NCI-H524 treated with DMSO at 0.1 percent for 48 hours (cell line): ENCODE measurements around the gene KCNQ1.
A peak's percentile ranks its signal among the peaks of the same experiment; 100 is the strongest.

Experiments used
- DNase-seq: peaks from one replicate; lab custom pipeline; 2025; lab: John Stamatoyannopoulos, UW

Gene KCNQ1

DNA sequence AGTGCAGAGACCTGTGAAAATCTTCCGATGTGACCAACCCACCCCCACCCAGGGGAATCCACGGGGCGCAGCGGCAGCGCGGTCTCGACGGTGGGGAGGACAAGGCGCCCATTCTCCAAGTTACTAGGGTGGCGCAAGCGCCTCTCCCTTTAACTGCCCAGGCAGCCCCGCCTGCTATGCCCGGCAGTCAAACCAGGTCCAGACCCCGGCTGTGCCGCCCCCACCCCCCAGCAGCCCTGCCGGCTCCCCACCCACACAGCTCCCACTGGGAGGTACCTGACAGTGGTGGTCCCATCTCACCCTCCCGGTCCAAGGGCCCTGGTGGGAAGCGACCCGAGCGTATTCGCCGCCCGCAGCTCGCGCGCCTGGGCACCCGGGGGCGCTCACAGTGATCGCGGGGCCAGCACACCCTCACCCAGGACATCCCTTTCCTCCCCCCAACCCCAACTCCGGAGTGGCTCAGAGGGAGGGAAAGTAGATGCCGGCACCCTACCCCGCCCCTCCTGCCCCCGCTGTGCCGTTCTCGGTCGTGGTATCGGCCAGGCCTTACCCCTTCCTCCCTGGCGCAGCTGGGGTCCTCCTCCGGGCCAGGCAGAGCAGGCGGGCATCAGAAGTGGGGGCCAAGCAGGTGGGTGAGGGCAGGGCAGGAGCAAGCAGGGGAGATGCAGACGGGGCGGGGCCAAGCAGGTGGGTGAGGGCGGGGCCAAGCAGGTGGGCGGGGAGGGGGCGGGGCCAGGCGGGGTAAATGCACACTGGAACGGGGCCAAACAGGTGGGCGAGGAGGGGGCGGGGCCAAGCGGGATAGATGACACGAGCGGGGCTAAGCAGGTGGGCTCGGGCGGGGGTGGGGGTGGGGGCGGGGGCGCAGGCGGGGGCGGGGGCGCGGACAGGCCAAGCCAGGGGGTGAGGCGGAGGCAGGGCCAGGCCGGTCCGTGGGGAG is 657 bp upstream of the KCNQ1 start, which contains the start of gene TRPM5:
Gene TRPM5 (minus strand): TSS at position 634 of the 940 bp plus-strand sequence. CDS start 21,478 bp downstream, outside the sequence.
- no peak for DNase-seq

DNA sequence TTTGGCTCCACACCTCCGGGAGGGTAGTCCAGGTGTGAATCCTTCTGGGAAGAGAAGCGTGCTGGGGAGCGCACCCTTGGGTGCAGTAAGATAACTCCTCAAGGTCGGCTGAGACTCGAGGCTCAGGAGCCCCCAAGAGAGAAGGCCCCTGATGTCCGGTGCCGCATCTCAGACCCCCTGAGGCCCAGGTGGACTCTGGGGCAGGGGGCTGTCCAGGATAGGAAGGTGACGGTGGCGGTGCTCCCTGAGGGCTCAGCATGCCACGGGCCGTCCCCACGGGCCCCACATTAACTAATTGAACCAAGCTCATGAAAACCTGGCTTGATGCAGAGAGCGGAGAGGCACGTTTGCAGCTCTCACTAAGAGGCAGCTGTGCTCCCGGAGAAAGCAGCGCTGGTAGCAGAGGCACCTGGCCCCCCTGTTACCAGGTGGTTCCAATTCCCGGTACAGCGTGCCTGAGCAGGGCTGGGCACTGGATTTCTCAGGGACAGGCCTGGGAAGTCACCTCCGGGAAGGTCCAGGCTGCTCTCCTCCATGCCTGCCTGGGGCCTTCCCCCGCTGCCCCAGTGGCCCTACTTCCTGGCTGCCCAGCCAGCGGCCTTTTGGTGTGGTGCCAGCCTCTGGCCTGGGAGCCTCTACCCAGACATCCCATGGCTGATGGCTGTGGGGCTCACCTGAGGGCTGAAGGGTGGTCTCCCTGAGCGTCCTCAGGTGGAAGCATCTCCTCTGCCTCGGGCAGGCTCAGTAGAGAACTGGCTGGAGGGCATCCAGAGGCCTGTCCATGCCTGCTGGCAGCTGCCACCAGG is 1.1 kb downstream of the KCNQ1 start:
- DNase-seq, result no peak

DNA sequence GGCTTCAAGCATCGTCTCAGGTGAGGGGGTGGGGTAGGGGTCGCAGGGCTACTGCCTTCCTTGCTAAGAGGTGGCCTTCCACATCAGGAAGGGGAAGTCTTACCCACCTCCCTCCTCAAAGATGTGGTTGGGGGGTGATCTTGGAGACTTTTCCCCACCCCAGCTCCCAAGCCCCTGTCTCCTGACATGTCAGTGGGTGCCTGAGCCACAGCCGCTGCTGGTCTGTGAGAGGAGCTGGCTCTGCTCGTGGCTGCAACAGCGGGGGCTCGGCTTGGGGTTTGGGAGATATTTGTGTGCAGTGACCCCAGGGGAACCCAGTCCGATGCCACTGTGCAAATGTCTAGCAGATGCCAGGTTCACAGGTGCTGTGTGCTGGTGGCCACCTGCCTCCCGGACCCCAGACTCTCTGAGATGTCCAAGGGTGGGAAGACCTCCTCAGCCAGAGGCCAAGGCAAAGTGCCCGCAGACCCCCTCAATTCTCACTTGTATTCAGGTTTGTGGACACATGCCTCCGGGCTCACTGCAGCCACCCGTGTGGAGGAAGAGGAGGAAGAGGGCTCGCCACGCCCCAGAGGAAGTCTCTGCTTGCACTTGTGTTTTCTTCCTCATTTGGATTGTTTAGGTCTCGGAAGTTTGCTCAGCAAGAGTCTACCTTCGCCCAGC is 1.9 kb downstream of the KCNQ1 start:
- no peak for DNase-seq

DNA sequence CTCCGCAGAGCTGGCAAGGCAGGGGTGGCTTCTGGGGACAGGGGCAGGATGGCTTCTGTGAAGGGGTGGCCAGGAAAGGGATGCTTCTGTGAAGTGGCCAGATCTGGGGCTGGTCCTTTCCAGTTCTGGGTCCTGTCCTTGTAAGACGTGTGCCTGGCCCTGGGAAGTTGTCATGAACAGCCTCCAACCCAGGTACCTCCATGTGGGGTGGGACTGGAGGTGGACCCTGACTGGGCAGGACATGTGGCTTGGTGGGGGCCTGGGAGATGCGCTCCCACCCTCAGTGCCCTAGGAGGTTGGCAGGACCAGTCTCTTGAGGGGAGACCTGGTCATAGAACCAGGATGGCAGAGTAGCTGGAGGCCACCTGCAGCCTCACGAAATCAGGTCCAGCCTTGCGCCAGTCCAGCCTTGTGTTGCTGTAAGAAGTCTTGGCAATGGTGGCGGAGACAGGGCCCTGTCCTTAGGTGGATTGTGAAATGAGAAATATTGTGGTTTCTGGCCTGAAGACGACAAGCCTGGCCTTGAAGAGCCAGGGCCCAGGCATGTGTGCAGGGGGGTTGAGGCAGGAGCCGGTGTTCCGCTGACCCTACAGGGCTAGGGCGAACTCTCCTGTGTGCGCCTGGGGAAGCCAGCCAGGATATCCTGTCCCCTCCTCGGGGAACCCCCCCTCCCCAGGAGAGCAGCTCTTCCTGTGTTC is 2.6 kb downstream of the KCNQ1 start:
- no peak for DNase-seq

DNA sequence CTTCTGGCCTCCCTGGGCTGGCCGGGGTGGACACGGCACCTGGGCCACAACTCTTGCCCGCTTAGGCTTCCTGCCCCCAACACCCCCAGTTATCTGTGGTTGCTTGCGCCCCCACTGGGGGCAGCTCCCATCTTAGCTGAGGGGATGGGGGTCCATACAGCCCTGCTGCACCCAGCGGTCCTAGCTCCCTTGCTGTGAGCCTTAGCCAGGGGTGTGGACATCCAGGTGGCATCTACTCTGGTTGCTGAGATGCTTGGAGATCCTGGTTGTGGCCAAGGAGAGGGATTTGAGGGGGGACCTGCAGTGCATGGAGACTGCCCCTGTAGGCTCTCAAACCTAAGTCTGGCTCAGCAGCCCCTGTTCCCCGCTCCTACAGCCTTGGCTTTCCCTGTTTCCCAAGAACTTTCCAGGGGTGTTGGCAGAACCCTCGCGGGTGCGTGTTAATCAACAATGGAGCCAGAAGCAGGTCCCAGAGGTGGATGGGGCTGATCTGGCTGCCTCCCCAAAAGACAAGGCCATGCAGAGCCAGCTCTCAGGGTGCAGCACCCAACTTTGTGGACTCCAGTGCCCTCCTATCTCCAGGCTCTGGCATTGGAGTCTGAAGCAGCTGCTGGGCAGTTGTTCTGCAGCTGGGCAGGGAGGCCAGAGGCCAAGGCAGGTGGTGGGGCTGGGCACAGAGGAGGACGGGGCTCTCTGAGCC is 3.3 kb downstream of the KCNQ1 start:
- no peak for DNase-seq

DNA sequence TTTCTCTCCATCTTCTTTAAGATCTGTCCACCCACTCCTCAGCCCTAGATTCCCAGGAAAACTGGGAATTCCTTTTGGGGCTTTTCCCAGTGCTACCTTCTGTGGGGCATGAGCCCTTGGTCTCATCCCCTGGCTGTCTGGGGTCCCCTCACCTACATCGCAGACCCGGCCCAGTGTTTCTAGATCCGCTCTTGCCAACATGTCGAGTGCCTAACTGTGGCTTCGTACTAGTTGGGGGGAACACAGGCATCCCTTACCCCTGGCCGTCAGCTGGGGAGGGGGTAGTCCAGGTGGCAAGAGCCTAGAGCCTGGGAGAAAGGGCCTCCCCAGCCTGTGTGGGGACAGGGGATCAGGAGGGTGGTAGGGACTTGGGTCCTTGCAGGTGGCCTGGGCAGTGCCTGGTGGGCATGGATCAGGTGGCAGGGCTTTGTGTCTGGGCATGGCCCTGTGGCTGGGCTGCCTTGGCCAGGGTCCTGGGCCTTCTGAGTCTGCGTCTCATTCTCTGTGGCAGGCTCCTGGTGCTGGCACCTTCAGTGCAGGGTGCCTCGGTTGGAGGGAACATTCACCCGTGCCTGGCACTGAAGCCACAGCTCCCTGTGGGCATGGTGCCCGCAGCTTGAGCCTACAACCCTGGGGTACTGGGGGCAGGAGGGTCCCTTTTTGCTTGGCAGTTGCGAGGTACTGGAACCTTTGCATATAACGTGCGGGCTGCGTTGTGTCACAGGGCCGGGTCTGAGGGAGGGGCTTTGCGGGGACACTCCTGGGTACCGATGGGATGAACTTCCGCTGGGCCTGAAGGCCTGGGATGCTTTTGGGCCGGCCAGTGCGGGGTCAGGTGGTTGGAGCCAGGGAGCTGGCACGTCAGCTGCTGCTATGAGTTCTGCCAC is 4.1 kb downstream of the KCNQ1 start:
- DNase-seq, result no peak

DNA sequence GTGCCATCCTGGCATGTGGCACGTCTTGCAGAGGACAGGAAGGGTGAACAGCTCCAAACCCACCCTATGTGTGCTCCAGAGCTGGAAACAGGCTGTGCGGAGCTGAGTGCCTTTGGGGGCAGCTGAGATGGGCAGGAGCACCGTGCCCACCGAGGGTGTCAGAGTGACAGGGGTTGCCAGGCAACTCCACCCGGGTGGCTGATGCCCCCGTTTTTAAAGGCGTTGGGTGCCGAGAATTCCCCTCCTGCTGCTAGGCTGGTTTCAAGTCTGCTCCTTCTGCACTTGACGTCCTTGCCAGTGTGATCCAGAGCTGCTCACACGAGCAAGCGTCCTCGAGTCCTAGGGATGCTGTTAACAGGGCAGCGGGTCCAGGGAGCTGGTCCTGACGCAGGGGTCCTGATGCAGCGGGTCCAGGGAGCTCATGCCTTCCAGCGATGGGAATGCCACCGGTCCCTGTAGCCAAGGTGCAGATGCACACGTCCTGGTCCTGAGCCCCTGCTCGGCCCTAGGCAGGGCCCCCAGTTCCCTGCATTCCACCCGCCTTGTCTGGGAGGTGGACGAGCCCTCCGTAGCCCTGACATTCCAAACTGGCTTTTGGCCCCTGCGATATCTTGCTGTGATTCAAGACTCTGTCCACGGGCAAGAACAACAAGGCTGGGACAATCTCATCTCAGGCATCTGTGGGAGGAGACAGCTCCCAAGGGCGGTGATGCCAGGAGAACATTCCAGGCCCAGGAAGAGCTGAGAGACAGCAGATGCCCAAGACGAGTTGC is 4.9 kb downstream of the KCNQ1 start:
- no peak for DNase-seq

DNA sequence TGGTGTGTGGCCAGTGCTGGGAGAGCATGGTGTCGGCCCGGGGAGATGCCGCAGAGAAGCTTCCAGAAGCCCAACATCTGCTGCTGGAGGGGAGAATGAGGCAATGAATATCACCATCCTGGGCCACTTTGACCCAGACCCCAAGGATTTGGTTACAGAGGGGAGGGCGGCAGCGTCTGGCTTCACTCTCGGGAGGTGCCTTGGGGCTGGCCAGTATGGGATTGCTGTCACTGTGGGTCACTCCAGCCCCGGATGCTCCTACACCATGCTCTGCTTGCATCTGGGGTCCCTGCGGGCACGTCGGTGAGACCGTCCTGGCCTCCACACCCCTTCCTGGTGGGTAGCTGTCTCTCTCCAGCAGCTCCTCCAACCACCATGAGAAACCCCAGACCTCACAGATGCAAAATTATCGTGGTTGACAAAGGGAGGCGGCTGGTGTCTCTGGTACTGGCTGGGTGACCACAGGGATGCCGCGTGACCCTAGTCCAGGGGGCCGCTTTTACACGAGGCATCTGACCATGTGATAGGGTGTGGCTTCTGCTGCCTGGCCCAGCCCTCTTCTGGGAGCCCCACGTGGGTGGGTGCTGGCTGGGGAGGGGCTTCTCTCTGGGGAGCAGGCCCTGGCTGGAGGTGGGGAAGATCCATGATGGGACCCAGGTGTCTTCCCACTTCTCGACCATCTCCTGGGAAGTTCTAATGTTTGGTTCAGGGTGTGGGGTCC is 5.7 kb downstream of the KCNQ1 start:
- no peak for DNase-seq

DNA sequence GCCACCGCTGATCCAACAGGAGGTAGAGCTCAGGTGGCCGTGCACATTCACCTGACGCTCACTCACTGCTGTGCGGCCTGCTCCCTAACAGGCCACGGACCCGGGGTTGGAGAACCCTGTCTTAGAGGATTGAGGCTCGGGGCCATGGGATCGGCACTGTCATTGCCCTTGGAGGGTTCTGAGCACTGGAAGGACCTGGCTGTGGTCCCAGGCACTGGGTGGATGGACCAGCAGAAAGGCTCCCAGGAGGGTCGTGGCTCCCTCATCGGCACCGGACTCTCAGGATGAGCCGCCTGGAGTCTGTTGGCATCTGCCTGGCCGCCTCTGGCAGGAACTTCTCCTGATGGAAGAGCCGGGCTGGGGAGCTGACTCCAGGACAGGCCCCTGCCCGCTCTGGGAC is 6.5 kb downstream of the KCNQ1 start:
- DNase-seq, result no peak

DNA sequence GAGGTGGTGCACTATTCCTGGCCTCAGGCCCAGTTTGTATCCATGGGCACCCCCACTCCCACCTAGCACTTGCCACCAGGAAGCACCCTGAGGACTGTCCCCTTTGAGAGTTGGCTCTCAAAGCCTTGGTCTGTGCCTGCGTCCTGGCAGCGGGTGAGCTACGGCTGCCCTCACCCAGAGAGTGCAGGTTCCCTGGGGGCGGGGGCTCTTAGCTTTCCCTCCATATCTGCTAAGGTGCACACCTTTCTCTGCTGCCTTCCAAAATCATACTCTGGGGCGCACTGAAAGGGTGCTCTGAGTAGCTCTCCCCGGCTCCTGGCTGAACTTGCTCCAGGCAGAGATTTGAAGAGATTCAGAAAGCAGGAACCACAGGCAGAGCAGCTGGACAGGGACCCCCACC is 7.1 kb downstream of the KCNQ1 start:
- DNase-seq, result no peak

DNA sequence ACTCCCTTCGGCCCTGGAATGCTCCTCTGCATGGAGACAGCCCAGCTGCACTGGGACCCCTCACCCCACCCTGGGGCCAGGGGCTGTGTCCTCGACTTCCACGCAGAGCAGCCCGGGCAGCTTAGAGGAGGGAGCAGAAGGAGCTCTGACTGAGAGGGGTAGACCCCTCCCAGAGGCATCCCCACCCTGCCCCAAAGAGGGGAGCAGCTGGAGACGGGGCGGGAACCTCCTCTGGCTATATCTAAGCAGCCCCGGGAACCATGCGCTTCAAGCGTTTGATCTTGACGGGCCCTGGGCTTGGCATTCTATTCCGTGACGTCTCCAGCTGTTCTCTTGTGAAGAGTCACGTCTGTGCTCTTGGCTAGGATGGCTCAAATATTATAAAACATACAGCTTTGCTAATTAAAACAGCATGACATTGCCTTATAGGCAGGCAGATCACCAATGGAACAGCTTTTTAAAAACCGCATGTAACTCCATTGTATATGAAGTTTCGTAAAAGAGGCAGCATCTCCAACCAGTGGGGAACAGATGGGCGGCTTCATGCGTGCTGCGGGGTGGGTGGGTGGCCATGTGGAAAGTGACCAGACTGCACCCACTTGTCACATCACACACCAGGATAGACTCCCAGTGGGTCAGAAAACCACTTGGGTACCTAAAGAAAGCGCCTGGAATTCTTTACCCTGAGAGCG is 7.7 kb downstream of the KCNQ1 start:
- DNase-seq, result peak; percentile 70

DNA sequence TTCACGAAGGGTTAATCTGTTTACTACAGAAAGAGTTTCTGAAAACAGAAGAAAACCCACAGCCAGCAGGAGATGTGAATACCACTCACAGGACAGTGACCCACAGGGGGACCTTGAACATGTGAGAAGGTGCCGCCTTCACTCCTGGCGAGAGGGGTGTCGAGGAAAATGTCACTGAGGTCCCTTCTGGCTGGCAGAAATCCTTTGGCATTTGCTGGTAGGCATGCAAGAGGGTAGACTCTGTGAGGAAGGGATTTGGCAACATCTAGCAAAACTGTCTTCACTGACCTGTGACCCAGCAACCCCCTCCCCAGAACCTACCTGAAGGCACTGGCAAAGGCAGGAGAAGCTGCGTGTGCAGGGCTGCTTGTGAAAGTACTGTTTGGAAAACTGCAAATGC is 8.6 kb downstream of the KCNQ1 start:
- DNase-seq, result no peak

DNA sequence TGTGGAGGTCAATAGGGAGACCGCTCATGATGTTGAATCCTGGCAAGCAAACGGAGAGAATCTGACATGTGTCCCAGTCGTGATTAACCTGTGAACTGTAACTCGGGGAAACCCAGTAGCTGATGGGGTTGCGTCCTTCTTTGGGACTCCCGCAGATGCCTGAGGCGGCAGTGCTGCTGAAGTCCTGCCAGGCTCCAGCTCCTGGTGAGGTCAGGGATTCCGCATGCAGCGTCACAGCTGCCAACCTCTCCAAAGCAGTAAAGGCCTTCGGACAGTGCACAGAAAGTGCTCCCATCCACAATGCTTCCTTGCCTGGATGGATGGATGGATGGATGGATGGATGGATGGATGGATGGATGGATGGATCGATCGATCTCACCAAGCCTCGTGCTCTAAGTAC is 13.5 kb downstream of the KCNQ1 start:
- DNase-seq, result no peak

DNA sequence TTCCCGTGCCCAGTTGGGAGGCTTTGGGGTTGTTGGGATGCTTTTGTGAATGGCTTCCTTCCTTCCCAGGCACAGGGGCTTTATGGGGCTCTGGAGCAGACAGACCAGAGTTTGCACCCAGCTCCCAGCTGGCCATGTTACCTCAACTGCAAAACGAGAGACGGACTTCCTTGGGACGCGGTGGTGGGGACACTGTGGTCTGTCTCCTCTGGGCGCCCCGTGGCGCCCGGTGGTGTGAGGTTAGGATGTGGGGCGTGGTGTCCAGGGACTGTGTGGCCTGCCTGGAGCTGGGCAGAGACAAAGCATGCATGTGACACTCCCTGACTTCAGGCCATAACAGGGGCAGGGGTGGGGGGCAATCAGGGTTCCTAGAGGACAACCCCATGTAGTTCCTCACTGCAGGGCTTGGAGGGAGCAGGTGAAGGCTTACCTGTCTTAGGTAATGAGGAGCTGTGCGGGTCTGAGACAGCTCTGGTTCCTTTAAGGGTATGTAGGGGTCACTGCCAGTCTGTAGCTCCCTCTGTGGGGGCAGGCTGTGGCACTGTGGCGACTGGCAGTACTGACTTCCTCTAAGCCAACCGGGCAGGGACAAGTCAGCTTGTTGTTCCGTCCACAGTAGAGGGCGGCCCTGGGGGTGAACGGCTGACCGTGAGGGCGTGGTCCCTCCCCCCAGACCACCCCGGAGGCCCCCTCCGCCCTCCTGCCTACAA is 14.4 kb downstream of the KCNQ1 start:
- DNase-seq, result no peak

DNA sequence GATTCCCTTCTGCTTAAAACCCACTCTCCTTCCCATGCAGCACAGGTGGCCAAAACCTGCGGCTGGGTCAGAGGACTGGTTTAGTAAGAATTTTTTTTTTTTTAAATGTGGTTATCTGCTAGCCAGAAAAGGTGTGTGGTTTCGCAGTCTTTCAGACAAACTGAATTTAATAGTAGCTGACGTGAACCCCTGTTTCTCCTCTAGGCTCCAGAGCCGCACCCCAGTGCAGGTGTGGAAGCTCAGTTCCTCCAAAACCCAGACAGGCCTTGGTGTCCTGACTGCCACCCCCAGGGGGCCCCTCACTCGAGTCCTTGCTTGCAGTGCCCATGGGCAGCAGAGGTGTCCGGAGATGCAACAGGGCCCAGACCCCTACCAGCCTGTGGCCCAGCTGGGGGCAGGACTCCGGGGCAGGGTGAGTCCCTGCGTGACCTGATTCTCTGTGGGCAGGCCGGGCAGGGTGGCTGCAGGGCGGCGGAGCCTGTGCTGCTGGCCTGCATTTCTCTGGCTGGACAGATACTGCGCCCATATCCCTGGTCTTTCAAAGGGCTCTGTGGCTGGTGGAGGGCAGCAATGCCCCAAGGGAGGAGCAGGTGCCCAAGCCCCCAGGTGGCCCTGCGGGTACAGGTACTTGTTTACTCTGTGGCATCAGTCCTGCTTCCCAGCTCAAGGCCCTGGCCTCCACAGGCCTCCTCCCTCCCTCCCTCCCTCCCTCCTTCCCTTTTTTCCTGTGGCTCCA is 15.2 kb downstream of the KCNQ1 start:
- no peak for DNase-seq

DNA sequence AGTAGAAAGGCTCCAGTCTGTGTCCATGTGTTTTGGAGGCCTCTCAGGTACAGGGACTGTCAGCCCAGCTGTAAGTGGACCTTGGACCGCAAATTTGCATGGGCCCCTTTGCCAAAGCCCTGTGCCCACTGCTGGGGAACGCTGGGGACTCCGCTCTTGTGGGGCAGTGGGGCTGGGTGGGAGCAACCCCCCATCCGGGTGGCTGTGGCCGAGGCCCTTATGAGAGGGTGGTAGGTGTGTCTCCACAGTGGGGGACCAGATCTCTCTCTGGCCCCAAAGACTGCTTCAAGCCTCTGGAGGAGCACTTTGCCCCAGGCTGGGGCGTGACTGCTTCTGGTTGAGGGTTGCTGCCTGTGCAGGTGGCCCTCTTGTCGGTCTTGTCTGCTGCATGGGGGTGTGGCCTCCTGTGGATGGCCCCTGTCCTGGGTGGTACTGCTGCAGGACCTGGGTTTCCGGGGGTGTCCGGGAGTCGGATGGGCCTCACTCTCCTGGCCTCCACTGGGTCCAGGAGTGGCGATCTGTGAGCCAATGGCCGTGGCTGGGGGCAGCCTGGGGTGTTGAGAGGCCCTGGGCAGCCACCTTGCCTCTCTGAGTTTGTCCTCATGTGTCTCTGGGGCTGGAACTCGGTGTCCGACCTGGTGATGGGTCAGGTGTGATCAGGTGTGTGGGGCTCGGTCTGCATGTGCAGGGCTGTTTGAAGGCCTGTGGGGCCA is 15.9 kb downstream of the KCNQ1 start:
- DNase-seq, result no peak
